HepG2 (cell line): ENCODE results near the gene MBD4. TPM values are rescaled to one million over a fixed set of nuclear protein-coding genes. Genes with fewer than 3 reads are reported as not detected.

Experiments used
- ATAC-seq: fragments of 200-7000 bp; cut with Tn5 transposase; 3 replicates; pipeline ENCODE4 v1.9.1; 2020; ENCODE audit warnings: mild to moderate bottlenecking, moderate library complexity
- BruUV-seq: library from RNA; stranded (reverse); fragments of 400-500 nt; replicated peaks from 2 replicates; lab custom pipeline; 2021; lab: Mats Ljungman, UMichigan
- CTCF ChIA-PET: fragments of 300-600 bp; formaldehyde crosslinking; extraction: SDS; loops from one replicate; lab custom pipeline; 2021; ENCODE audit warnings: low total read pairs, inconsistent platforms, low intra/inter-chr PET ratio; lab: Yijun Ruan, JAX
- POLR2A ChIA-PET: fragments of 350-600 bp; sonication (Branson Sonifier 250); formaldehyde crosslinking; loops from one replicate; lab custom pipeline; 2020; ENCODE audit warnings: antibody characterized with exemption, inconsistent platforms; lab: Yijun Ruan, JAX
- DNase-seq: peaks from one replicate; pipeline ENCODE4 v3.0.0-alpha.2; 2015; ENCODE audit warnings: low spot score
- FAIRE-seq: peaks from 3 replicates; lab custom pipeline; 2011; peaks lifted over from hg19 to GRCh38; lab: Jason Lieb, UNC
- H2AFZ ChIP-seq: one replicate; pipeline ENCODE4 v1.6.1; 2011; ENCODE audit warnings: low read length, inconsistent platforms
- H3K27ac ChIP-seq: fragments of 300-600 bp; 3 replicates; pipeline ENCODE4 v1.8.0; 2011; ENCODE audit warnings: mixed run types, mild to moderate bottlenecking, mixed read lengths, low read length, inconsistent platforms; ENCODE audit not compliant: insufficient read depth; ENCODE audit errors: extremely low read length
- H3K27me3 ChIP-seq, 2 experiments: fragments of 200-600 bp in 1 of 2; 2 replicates in 1 of 2; 3 replicates in 1 of 2; pipeline versions ENCODE4 v1.6.0 to v1.8.0; 2011; ENCODE audit warnings: low read length in 2 of 2, mild to moderate bottlenecking in 2 of 2, moderate library complexity in 2 of 2, inconsistent platforms in 1 of 2; ENCODE audit not compliant: insufficient read depth in 2 of 2, control insufficient read depth in 1 of 2
- H3K36me3 ChIP-seq, 2 experiments: fragments of 200-600 bp in 1 of 2; replicated peaks in 1 of 2; 2 replicates in 1 of 2; 3 replicates in 1 of 2; pipeline versions ENCODE4 v1.5.1 to v1.8.0; 2011; ENCODE audit warnings: low read length in 2 of 2, inconsistent platforms in 1 of 2; ENCODE audit not compliant: insufficient read depth in 2 of 2, control insufficient read depth in 1 of 2
- H3K4me1 ChIP-seq: 2 replicates; pipeline ENCODE4 v1.5.1; 2012; ENCODE audit warnings: low read length, inconsistent platforms; ENCODE audit not compliant: insufficient read depth
- H3K4me2 ChIP-seq: 2 replicates; pipeline ENCODE4 v1.6.0; 2011; ENCODE audit warnings: low read depth, low read length, inconsistent platforms
- H3K4me3 ChIP-seq, 3 experiments: fragments of 200-600 bp in 1 of 3; sonication (generic), shearing (Covaris generic) in 1 of 3; replicated peaks in 1 of 3; 2 replicates each; pipeline ENCODE4 v1.5.1; 2011 to 2016; ENCODE audit warnings: low read length in 3 of 3, inconsistent platforms in 2 of 3, low read depth in 2 of 3, mild to moderate bottlenecking in 2 of 3, control low read depth in 1 of 3, mixed read lengths in 1 of 3; ENCODE audit not compliant: insufficient read depth in 1 of 3
- H3K79me2 ChIP-seq: one replicate; pipeline ENCODE4 v1.6.1; 2011; ENCODE audit warnings: low read length, inconsistent platforms; ENCODE audit not compliant: insufficient read depth
- H3K9ac ChIP-seq: 2 replicates; pipeline ENCODE4 v1.6.0; 2011; ENCODE audit warnings: mild to moderate bottlenecking, low read depth, low read length, inconsistent platforms; ENCODE audit not compliant: insufficient read depth
- H3K9me3 ChIP-seq: 2 replicates; pipeline ENCODE4 v1.5.1; 2012; ENCODE audit warnings: mild to moderate bottlenecking, low read length
- H4K20me1 ChIP-seq: 2 replicates; pipeline ENCODE4 v1.6.0; 2011; ENCODE audit warnings: inconsistent platforms, mild to moderate bottlenecking, low read length, moderate library complexity; ENCODE audit not compliant: insufficient read depth
- ATRX ChIP-seq: sonication (generic); formaldehyde crosslinking; IDR thresholded peaks from 2 replicates; pipeline ENCODE4 v1.4.0; 2020; ENCODE audit warnings: missing genetic modification reagents, borderline replicate concordance
- CENPX ChIP-seq: sonication (generic); formaldehyde crosslinking; IDR thresholded peaks from 2 replicates; pipeline ENCODE4 v1.9.0; 2021; ENCODE audit warnings: mild to moderate bottlenecking, missing genetic modification reagents, moderate library complexity
- ELK4 ChIP-seq: sonication (generic); formaldehyde crosslinking; IDR thresholded peaks from 2 replicates; pipeline ENCODE4 v1.9.0; 2021; ENCODE audit warnings: missing genetic modification reagents, borderline replicate concordance
- GFI1 ChIP-seq: sonication (generic); formaldehyde crosslinking; IDR thresholded peaks from 2 replicates; pipeline ENCODE4 v1.5.0; 2020; ENCODE audit warnings: missing genetic modification reagents, mild to moderate bottlenecking, borderline replicate concordance
- GZF1 ChIP-seq: sonication (generic); formaldehyde crosslinking; IDR thresholded peaks from 2 replicates; pipeline ENCODE4 v1.5.1; 2020; ENCODE audit warnings: mild to moderate bottlenecking, missing genetic modification reagents
- HHEX ChIP-seq: IDR thresholded peaks from 2 replicates; pipeline ENCODE4 v1.6.1; 2016; ENCODE audit warnings: control low read depth
- IRX3 ChIP-seq: sonication (generic); formaldehyde crosslinking; IDR thresholded peaks from 2 replicates; pipeline ENCODE4 v1.8.1; 2023; ENCODE audit warnings: mild to moderate bottlenecking, low read depth, missing genetic modification reagents, borderline replicate concordance
- KLF15 ChIP-seq: sonication (generic); formaldehyde crosslinking; IDR thresholded peaks from 2 replicates; pipeline ENCODE4 v1.8.1; 2023; ENCODE audit warnings: borderline replicate concordance, mild to moderate bottlenecking, inconsistent platforms, missing genetic modification reagents, mixed read lengths
- MAFK ChIP-seq, 2 experiments: IDR thresholded peaks in 1 of 2; conservative IDR thresholded peaks in 1 of 2; 2 replicates each; pipeline ENCODE4 v1.6.1; 2011; ENCODE audit warnings: improper control_type of control experiment in 2 of 2, low read length in 2 of 2
- MED8 ChIP-seq: sonication (generic); formaldehyde crosslinking; IDR thresholded peaks from 2 replicates; pipeline ENCODE4 v1.8.1; 2023; ENCODE audit warnings: mild to moderate bottlenecking, missing genetic modification reagents; ENCODE audit not compliant: insufficient replicate concordance
- NFE2L2 ChIP-seq: fragments of 150-350 bp; IDR thresholded peaks from 2 replicates; pipeline ENCODE4 v1.6.1; 2014; ENCODE audit warnings: low read length
- PITX1 ChIP-seq: sonication (generic); formaldehyde crosslinking; IDR thresholded peaks from 2 replicates; pipeline ENCODE4 v1.5.1; 2020; ENCODE audit warnings: mild to moderate bottlenecking, missing genetic modification reagents
- REL ChIP-seq: sonication (generic); formaldehyde crosslinking; conservative IDR thresholded peaks from 2 replicates; pipeline ENCODE4 v1.8.0; 2022; ENCODE audit warnings: mild to moderate bottlenecking, missing genetic modification reagents, moderate library complexity
- RELA ChIP-seq: sonication (generic); formaldehyde crosslinking; IDR thresholded peaks from 2 replicates; pipeline ENCODE4 v1.4.0; 2020; ENCODE audit warnings: missing genetic modification reagents
- SNRNP70 ChIP-seq: fragments of 200-400 bp; formaldehyde crosslinking; IDR thresholded peaks from 2 replicates; pipeline ENCODE4 v1.6.1; 2017; ENCODE audit warnings: mild to moderate bottlenecking, low read depth, low read length, moderate library complexity
- ZNF251 ChIP-seq: sonication (generic); formaldehyde crosslinking; IDR thresholded peaks from 2 replicates; pipeline ENCODE4 v1.9.0; 2021; ENCODE audit warnings: mild to moderate bottlenecking, missing genetic modification reagents
- ZNF546 ChIP-seq: sonication (generic); formaldehyde crosslinking; conservative IDR thresholded peaks from 2 replicates; pipeline ENCODE4 v1.8.1; 2023; ENCODE audit warnings: mild to moderate bottlenecking, missing genetic modification reagents
- WGBS: methylation state at CpG from one replicate; pipeline ENCODE4 v1.1.6; 2017; ENCODE audit warnings: low lambda C conversion rate; 5-methylcytosine and 5-hydroxymethylcytosine counted together
- in situ Hi-C: cut with HindIII; loops from 2 replicates; pipeline ENCODE4 v1.10.0; 2017; ENCODE audit warnings: low pct_unique_long_range_greater_than_20kb; ENCODE audit not compliant: extremely low pct_ligation_motif_present
- intact Hi-C: fragments of 100-400 bp; cut with micrococcal nuclease; formaldehyde crosslinking; loops from one replicate; pipeline ENCODE4 v1.10.0; 2022; ENCODE audit not compliant: unreplicated experiment
- polyA plus RNA-seq, 8 experiments: library from polyadenylated mRNA; depleted of rRNA in 3 of 8; stranded (reverse) in 7 of 8; unstranded in 1 of 8; fragments of >200 nt; fragmentation: Illumina TruSeq in 4 of 8; extraction: Trizol in 4 of 8; gene quantifications; 2 replicates each; pipeline versions ENCODE4 v1.2.1 to v1.2.3, GENCODE V29; 2011 to 2016; ENCODE audit warnings: low read depth in 4 of 8, missing spikeins in 1 of 8, mixed read lengths in 1 of 8; ENCODE audit not compliant: insufficient read depth in 1 of 8
- total RNA-seq, 5 experiments: library from RNA; depleted of rRNA; stranded (reverse); fragments of >200 nt; fragmentation: Illumina TruSeq; extraction: Trizol; gene quantifications; 2 replicates each; pipeline ENCODE4 v1.2.3, GENCODE V29; 2016; ENCODE audit warnings: low read depth in 1 of 5
- TF ChIP-seq, protein P1 (sequence below): sonication (generic); formaldehyde crosslinking; conservative IDR thresholded peaks from 2 replicates; pipeline ENCODE4 v1.4.0; 2020; ENCODE audit warnings: missing genetic modification reagents
- TF ChIP-seq, protein P2 (sequence below): IDR thresholded peaks from 2 replicates; pipeline ENCODE4 v1.6.1; 2016; ENCODE audit warnings: mild to moderate bottlenecking, missing biosample characterization, missing genetic modification reagents

MBD4 gene
- total and polyA plus RNA-seq, 2 of the 13 experiments (the other 11 are each of a cell fraction or from before 2014, with no cell fraction given) = 14.9 to 25.3 TPM

DNA sequence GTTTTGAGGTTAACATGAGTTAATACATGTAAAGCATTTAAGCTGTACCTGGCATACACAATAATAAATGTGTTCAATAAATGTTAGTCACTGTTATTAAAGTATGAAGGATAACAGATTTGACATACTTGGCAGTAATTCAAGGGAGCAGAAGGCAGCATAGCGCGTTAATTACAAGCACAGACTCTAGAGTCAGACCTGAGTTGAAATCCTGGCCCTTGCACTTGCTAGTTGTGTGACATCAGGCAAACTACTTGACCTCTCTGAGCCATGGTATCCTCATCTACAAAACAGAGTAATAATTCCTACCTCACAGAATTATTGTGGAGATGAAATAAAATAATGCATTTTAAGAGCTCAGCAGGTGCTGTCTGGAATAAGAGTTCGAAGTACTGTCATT, 5.7 kb upstream of the MBD4 start:
- no peaks in the 10 kb centered on the region for H3K36me3 ChIP-seq
- H2AFZ ChIP-seq = no peak overlapping the region
- ATAC-seq = no peak
- no peak overlapping the region for H3K4me3 ChIP-seq
- H3K9ac ChIP-seq = no peak overlapping the region
- no peak for FAIRE-seq
- BruUV-seq = no TSS peak
- H3K4me2 ChIP-seq = no peak overlapping the region
- H3K4me1 ChIP-seq = peaks cover 37% of the 10 kb centered on the region
- DNase-seq = no peak
- H4K20me1 ChIP-seq = no peaks in the 10 kb centered on the region
- in situ Hi-C loops = no loop called here
- TF ChIP-seq REL = no peak
- TF ChIP-seq MAFK (conservative IDR thresholded peaks at IDR 0.05 in 1 of 2, IDR thresholded peaks at IDR 0.05 in 1 of 2; ENCODE audit: low read length in 2 of 2) = no peak
- TF ChIP-seq MED8 (CRISPR knock-in tag) = no peak
- TF ChIP-seq, protein P1, sequence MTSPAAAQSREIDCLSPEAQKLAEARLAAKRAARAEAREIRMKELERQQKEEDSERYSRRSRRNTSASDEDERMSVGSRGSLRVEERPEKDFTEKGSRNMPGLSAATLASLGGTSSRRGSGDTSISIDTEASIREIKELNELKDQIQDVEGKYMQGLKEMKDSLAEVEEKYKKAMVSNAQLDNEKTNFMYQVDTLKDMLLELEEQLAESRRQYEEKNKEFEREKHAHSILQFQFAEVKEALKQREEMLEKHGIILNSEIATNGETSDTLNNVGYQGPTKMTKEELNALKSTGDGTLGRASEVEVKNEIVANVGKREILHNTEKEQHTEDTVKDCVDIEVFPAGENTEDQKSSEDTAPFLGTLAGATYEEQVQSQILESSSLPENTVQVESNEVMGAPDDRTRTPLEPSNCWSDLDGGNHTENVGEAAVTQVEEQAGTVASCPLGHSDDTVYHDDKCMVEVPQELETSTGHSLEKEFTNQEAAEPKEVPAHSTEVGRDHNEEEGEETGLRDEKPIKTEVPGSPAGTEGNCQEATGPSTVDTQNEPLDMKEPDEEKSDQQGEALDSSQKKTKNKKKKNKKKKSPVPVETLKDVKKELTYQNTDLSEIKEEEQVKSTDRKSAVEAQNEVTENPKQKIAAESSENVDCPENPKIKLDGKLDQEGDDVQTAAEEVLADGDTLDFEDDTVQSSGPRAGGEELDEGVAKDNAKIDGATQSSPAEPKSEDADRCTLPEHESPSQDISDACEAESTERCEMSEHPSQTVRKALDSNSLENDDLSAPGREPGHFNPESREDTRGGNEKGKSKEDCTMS = no peak
- TF ChIP-seq ZNF251 (CRISPR knock-in tag) = no peak
- no peak for TF ChIP-seq IRX3 (CRISPR knock-in tag)
- TF ChIP-seq ATRX = no peak
- TF ChIP-seq GFI1 (CRISPR knock-in tag) = no peak
- no peak for TF ChIP-seq HHEX (CRISPR knock-in tag)
- TF ChIP-seq KLF15 (CRISPR knock-in tag) = no peak
- TF ChIP-seq ZNF546 (CRISPR knock-in tag) = no peak
- no peak for TF ChIP-seq ELK4 (CRISPR knock-in tag)
- no peak for TF ChIP-seq RELA (CRISPR knock-in tag)
- TF ChIP-seq, protein P2, sequence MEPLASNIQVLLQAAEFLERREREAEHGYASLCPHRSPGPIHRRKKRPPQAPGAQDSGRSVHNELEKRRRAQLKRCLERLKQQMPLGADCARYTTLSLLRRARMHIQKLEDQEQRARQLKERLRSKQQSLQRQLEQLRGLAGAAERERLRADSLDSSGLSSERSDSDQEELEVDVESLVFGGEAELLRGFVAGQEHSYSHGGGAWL (CRISPR knock-in tag) = no peak
- no peak for TF ChIP-seq GZF1 (CRISPR knock-in tag)
- no peak for TF ChIP-seq PITX1 (CRISPR knock-in tag)
- TF ChIP-seq NFE2L2 = no peak
- TF ChIP-seq CENPX (CRISPR knock-in tag) = no peak
- no peak for TF ChIP-seq SNRNP70
- TF ChIP-seq, all 625 proteins: peak for 0
- CTCF ChIA-PET = no interaction called here
- intact Hi-C loops = no loop called here
- Histone ChIP-seq H3K27ac (no peak overlapping the region), H3K79me2 (peaks cover 7% of the 10 kb centered on the region), H3K27me3 (no peaks in the 10 kb centered on the region), H3K9me3 (no peaks in the 10 kb centered on the region)
- POLR2A ChIA-PET = no interaction called here
- WGBS = 100% methylated on average over 3 of the region's 3 CpGs
